HuH-7 (cell line): ENCODE measurements around the gene NTM.

ENCODE experiments used
- DNase-seq: peaks from one replicate; pipeline ENCODE4 v3.0.0; 2011; ENCODE audit warnings: low spot score

The NTM gene

GRCh38 chr11:132220474-132220873 lies 850.1 kb downstream of the NTM start:
- no peak for DNase-seq

- no peak for DNase-seq
These were observed 851.9 kb downstream of the NTM start for GRCh38 chr11:132222345-132222744.

DNA sequence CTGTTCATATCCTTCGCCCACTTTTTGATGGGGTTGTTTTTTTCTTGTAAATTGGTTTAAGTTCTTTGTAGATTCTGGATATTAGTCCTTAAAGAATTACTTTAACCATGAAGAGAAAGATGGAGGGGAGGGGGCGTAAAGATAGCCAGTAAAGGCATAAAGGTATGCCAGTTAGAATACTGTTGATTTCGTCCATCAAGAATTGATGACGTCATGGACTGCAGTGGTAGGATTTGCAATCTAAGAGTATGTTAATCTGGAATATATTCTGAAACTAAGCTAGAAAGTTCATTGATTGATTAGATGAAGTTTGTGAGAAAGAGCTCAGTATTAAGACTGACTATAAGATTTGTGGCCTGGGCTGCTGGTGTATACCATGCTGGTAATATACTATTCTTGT lies 856.1 kb downstream of the NTM start:
- DNase-seq: no peak

- no peak for DNase-seq
These were observed 858.4 kb downstream of the NTM start for GRCh38 chr11:132228746-132229325.

- DNase-seq: no peak
These were observed 861.4 kb downstream of the NTM start for GRCh38 chr11:132231656-132232347.

DNA sequence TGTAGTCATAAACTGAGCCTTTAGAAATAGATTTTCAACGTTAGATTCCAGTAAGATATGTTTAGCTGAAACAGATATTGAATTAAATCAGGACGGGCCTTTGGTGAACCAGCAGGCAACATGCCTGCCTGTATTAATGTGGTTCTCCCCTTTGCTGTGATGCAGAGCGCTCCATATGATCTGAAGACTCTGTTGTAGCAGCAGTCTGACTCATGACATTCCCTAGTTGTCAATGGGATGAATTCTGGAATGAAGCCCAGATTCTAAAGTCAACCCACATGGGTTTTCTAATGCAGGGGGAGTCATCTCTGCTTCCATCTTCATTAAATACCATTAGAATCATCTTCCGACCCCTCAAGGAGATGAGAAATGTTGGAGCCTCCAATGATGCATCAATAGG lies 864.5 kb downstream of the NTM start:
- DNase-seq: no peak

- DNase-seq: no peak
These were observed 867.4 kb downstream of the NTM start for GRCh38 chr11:132237781-132238180.

DNA sequence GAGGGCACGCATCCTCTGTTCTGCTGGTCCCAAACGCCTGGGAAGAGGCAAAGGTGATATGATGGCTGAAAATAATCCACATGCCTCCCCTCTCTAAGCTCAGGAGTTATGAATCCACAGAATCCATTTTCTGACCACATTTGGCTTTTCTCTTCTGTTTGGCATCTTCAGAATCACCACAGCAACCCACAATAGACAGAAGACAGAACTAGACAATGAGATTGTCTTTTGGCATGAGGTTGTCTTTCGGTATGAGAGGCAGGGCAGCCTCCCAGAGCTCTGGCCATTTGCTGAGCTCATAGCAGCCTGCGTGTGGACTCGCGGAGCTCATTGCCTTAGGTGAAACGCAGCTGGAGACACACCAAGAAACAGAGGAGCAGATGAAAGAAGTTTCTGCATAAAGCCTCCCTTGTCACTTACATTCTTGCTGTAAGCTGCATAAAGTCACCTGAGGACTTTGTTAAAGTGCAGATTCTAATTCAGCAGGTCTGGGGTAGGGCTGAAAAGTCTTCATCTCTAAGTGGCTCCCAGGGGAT lies 868.0 kb downstream of the NTM start:
- DNase-seq: no peak

GRCh38 chr11:132240374-132240773 lies 870.0 kb downstream of the NTM start:
- no peak for DNase-seq

DNA sequence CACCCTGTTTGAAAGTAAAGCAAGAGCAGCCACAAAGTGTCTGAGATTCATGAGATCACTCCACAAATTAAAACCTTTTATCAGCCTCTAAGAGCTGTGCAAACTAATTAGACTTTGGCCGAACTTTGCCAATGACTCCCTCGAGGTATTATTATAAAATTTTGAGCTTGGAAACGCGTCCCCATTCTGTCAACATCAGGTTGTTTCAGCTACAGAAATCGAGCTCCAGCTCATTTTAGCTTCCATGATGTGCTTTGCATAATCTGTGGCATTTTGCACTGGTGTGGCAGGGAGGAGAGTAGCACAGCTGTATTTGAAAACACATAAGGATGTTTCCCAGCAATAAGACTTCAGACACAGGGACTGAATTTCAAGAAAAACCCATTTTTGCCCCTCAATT lies 872.2 kb downstream of the NTM start:
- no peak for DNase-seq

DNA sequence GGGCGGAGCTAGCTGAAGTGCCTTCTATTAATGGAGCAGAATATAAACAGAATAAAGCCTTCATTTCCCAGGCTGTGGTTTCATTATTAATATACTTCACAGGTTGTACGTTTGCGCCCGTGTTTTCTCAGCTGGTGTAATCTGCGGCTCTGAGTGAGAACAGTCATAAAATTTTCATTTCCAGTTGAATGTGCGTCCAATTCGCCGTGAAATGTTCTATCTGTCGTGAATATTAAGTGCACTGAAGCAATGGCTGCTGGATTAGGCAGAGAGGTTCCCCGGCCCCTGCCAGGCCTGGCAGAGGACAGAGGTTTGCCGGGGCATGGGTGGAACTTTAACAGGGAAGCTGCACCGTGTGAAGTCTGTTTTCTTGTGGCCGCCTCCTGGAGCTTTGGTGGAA lies 874.4 kb downstream of the NTM start:
- DNase-seq: no peak

GRCh38 chr11:132245403-132246385 lies 875.3 kb downstream of the NTM start:
- DNase-seq: no peak

DNA sequence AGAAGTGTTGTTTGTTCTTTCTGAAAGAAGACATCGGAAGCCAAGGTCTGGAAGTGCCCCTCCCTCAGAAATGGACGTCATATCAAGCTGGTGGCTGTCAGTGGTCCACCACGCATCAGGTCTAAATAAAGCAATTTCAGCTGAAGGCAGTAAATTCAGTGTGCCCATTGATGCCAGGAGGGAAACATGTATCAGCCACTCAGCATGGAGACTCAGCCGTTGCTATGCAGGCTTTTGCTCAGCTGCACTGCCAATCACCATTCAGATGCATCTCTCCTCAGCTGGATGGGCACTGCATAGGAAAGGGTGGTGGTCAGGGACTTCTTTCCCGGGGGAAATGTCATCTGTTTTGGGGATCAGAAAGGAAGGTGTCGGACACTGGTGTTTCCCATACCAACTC lies 878.2 kb downstream of the NTM start:
- DNase-seq: no peak

- DNase-seq: no peak
These were observed 878.8 kb downstream of the NTM start for GRCh38 chr11:132249256-132249655.

- no peak for DNase-seq
These were observed 880.6 kb downstream of the NTM start for GRCh38 chr11:132251061-132251460.

- DNase-seq: no peak
These were observed 883.3 kb downstream of the NTM start for GRCh38 chr11:132253469-132254264.

DNA sequence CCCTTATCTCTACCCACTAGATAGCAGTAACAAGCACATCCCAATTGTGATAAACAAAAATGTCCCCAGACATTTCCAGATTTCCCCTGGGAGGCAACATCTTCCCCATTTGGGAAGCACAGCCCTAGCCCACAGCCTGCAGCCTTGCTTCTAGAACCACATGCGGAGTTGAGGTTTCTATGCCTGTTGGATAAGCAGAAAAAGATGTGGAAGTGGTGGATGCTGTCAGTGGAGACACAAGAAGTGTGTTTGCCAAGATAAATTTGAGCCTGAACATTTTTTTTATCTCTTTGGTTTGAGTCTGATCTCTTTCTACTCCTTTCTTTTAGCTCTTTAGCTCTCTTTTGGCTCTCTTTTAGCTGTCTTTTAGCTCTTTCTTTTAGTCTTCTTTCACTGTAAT lies 884.5 kb downstream of the NTM start:
- DNase-seq: no peak

DNA sequence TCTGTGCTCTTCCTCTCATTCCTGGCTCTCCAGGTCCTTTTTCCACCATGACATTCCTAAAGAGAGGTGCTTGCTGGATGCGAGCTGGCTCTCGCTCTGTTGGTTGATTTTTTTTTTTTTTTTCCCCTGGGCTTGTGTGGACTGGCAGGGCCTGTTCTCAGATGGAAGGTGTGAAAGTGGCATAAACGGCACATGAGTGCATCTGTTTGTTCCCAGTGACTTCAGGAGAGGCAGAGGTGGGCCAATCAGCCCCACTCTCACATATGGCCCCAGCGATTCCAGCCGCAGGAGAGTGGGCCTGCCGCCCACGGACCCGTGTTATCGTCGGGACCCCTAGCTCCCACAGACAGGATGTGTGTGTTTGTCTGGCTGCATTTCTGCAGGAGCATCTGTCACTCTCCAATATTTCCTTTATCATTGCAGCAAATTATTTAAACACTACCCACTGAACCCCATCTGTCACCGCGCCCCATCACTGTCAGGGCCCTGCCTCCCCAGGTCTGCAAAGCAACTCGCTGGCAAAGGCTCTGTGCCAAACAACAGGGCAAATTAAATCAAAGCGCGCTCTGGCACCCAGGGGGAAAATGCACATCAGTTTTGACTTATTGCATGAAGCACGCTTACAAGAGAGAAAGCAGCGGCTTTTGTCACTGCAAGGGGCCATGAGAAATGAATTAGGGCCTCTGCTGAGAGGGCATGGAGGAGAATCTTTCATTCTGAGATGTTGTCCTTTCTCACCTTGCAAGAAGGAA lies 886.3 kb downstream of the NTM start:
- DNase-seq: no peak

DNA sequence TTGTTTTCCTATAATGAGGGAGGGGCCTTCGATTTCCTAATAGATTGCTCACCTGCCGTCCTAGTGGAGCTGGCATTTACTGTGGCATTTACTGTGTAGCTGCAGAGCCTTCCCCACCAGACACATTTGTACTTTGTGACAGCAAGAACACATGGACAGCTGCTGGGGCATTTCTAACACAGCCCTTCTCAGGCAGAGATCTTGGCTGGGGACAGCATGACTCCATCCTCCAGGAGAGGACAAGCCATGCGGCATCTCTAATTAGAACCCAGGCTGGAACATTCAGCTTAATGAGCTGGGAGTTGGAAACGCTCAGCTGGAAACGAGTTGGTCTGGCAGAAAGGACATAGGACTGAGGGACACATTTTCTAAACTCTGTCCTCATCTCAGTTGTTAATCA lies 887.5 kb downstream of the NTM start:
- DNase-seq: no peak

DNA sequence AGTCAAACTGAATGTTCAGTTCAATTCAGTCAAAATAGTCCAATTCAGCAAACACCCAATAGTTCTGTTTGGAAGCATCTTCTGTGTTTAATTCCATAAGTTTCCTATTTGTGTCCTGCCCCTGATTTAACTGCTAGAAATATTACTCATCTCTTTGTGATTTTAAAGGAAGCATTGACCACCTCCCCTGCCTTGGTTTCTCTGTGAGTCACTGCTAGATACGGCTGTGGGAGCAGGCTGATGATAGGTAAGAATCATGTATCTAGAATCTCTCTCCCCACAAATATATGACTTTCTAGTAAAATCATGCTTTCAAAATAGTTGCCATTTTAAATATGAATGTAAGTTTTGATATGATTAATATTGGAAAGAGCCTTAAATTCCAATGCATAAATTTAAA lies 888.5 kb downstream of the NTM start:
- DNase-seq: no peak

DNA sequence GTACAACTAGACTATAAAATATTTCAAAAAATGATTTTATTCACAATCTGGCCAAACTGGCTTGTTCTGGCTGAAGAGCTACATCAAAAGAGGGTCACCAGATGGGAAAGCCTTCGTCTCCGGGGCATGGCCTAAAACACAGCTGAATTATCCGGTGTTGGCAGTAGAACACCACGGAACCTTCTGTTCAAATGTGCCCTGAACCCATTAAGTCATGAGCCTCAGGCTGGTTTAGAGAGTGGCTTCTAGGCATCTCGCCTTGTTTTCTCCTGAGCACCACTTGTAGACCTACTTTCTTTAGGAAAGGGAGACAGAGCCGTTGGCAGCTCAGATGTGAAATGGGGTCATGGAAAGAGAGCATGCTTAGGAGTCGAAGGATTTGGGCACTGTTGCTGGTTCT lies 890.2 kb downstream of the NTM start:
- DNase-seq: no peak
